ENCODE measurements around the gene IL1RN. TPM values are rescaled to one million over a fixed set of nuclear protein-coding genes. Genes with fewer than 3 reads are reported as not detected.

IL1RN gene
- total and polyA plus RNA-seq, 8 donors = 0.37 to 3.1 (median 1.4) TPM; not detected in 1

GRCh38 chr2:113181258-113182051 is 54.1 kb downstream of the IL1RN start:
- Histone ChIP-seq H3K9me3 (no peaks in the 10 kb centered on the region), H3K36me3 (no peaks in the 10 kb centered on the region), H3K4me1 (peaks cover 12 to 16% (median 15%) of the 10 kb centered on the region in 3 donors), H3K27ac (peak overlapping the region in 3 of 4 donors; percentile 16 to 57 (median 41)), H3K4me3 (no peak overlapping the region), H3K27me3 (no peaks in the 10 kb centered on the region)
- FAIRE-seq (no peak), DNase-seq (peak in 4 of 6 donors; percentile 57 to 70 (median 58)), ATAC-seq (peak; percentile 74 to 90 (median 78))
- WGBS, 2 donors = 33 to 37% methylated on average over 8 of the region's 8 CpGs
- TF ChIP-seq CTCF (IDR thresholded peaks at IDR 0.05) = no peak
- intact Hi-C loops (cut with DNase I) = no loop called here

DNA sequence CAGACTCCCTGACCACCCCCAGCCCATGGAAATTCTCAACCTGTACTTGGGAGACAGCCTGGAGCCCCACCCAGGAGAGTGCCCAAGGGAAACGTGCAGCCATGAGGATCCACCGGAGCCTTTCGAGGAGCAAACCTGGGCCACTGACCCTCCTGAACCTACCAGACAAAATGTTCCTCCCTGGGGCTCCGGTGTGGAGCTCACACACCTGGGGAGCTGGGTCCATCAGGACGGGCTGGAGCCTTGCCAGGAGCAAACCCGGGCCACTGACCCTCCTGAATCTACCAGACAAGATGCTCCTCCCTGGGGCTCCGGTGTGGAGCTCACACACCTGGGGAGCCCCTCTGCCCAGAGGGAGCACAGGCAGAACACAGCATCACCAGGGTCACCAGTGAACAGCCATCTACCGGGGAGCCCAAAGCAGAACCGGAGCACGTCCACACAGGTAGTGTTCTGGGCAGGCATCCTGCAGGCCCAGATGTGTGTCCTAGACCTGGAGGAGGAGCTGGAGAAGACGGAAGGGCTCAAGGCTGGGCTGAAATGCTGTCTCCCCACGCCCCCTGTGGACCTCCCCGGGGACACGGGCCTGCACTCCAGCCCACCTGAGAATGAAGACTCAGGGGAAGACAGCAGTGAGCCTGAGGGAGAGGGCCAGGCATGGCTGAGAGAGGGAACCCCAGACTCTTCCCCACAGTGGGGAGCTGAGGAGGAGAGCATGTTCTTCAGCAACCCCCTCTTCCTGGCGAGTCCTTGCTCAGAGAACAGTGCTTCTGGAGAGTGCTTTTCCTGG is 55.3 kb downstream of the IL1RN start:
- Histone ChIP-seq H3K36me3 (no peaks in the 10 kb centered on the region), H3K9me3 (no peaks in the 10 kb centered on the region), H3K4me1 (peaks cover 12 to 16% (median 15%) of the 10 kb centered on the region in 3 donors), H3K27me3 (no peaks in the 10 kb centered on the region), H3K27ac (peak overlapping the region in 1 of 4 donors; percentile 57), H3K4me3 (no peak overlapping the region)
- intact Hi-C loops (cut with DNase I) = no loop called here
- 94 to 95% methylated on average over 15 of the region's 15 CpGs for WGBS, 2 donors
- ATAC-seq = no peak
- no peak for DNase-seq
- no peak for TF ChIP-seq CTCF (IDR thresholded peaks at IDR 0.05)
- no peak for FAIRE-seq

DNA sequence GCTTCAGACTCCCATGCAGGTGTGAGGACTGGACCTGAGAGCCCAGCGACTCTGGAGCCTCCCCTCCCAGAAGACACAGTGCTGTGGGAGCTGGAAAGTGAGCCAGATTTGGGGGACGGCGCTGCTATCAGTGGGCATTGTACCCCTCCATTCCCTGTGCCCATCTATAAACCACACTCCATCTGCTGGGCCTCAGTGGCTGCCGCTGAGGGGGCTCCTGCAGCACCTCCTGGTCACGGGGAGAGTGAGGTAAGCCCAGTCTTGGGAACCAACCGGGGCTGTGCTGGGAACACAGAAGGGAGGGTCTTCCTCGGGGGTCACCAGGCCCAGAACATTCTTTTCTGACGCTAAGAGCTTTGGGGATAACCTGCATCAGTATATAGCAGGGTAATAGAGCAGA is 55.9 kb downstream of the IL1RN start:
- intact Hi-C loops (cut with DNase I) = no loop called here
- Histone ChIP-seq H3K36me3 (no peaks in the 10 kb centered on the region), H3K27me3 (no peaks in the 10 kb centered on the region), H3K9me3 (no peaks in the 10 kb centered on the region), H3K27ac (no peak overlapping the region), H3K4me3 (no peak overlapping the region), H3K4me1 (peaks cover 12 to 16% (median 15%) of the 10 kb centered on the region in 3 donors)
- FAIRE-seq (no peak), ATAC-seq (no peak), DNase-seq (no peak)
- 93 to 95% methylated on average over 8 of the region's 8 CpGs for WGBS, 2 donors
- no peak for TF ChIP-seq CTCF (IDR thresholded peaks at IDR 0.05)

Other genes with a start within 250 kb of the IL1RN start
- gene IL37, start 216.4 kb upstream of the IL1RN start, total RNA-seq = not detected
- gene IL37, start 216.4 kb upstream of the IL1RN start, polyA plus RNA-seq = not detected
- not detected for gene IL36G, start 149.6 kb upstream of the IL1RN start, total RNA-seq
- not detected for gene IL36G, start 149.6 kb upstream of the IL1RN start, polyA plus RNA-seq
- not detected for gene IL36A, start 122.1 kb upstream of the IL1RN start, total RNA-seq
- gene IL36A, start 122.1 kb upstream of the IL1RN start, polyA plus RNA-seq = not detected
- not detected for gene IL36B, start 74.7 kb upstream of the IL1RN start, total RNA-seq
- not detected for gene IL36B, start 74.7 kb upstream of the IL1RN start, polyA plus RNA-seq
- not detected for gene IL36RN, start 68.4 kb upstream of the IL1RN start, total RNA-seq
- gene IL36RN, start 68.4 kb upstream of the IL1RN start, polyA plus RNA-seq = not detected
- gene IL1F10, start 59.6 kb upstream of the IL1RN start, total RNA-seq = not detected
- not detected for gene IL1F10, start 59.6 kb upstream of the IL1RN start, polyA plus RNA-seq
- gene PSD4, start 46.4 kb downstream of the IL1RN start, total RNA-seq = 10 to 100 TPM; 15.9 to 37.6 (median 23.4) TPM
- 10 to 100 TPM; 28.2 to 31.4 TPM for gene PSD4, start 46.4 kb downstream of the IL1RN start, polyA plus RNA-seq
- under 1 TPM in 4 of 6 donors, not detected in 2; 0.28 to 1.00 (median 0.55) TPM for gene PAX8, start 151.3 kb downstream of the IL1RN start, total RNA-seq
- 1 to 10 TPM in 1 of 2 donors, under 1 TPM in 1; 0.23 to 1.1 TPM for gene PAX8, start 151.3 kb downstream of the IL1RN start, polyA plus RNA-seq